Gastroesophageal sphincter (tissue), 4 donors: ENCODE measurements around the gene ZNF487. TPM values are rescaled to one million over a fixed set of nuclear protein-coding genes. Genes with fewer than 3 reads are reported as not detected.

ENCODE experiments used
- ATAC-seq: fragments of 150-250 bp; one replicate; pipeline ENCODE4 v1.9.1; 2016; ENCODE audit warnings: mild to moderate bottlenecking, moderate library complexity
- H3K27ac ChIP-seq, 4 donors: fragments of 200-600 bp; sonication (generic) in 3 of 4; 1 replicate in 3 of 4; 2 replicates in 1 of 4; pipeline ENCODE4 v1.5.1; 2016 to 2019
- H3K27me3 ChIP-seq: fragments of 200-600 bp; sonication (generic); one replicate; pipeline ENCODE4 v1.5.1; 2019
- H3K36me3 ChIP-seq, 2 donors: fragments of 200-600 bp; sonication (generic); one replicate each; pipeline ENCODE4 v1.5.1; 2019; ENCODE audit warnings: control low read depth in 1 of 2
- H3K4me1 ChIP-seq, 3 donors: fragments of 200-600 bp; sonication (generic); 1 replicate in 2 of 3; 2 replicates in 1 of 3; pipeline ENCODE4 v1.5.1; 2016 to 2019; ENCODE audit warnings: control low read depth in 2 of 3
- H3K4me3 ChIP-seq, 2 donors: fragments of 200-600 bp; sonication (generic); one replicate each; pipeline ENCODE4 v1.5.1; 2019; ENCODE audit warnings: mild to moderate bottlenecking in 1 of 2, moderate library complexity in 1 of 2
- H3K9me3 ChIP-seq, 3 donors: fragments of 200-600 bp; sonication (generic); one replicate each; pipeline ENCODE4 v1.5.1; 2017 to 2019; ENCODE audit warnings: control low read depth in 2 of 3
- EP300 ChIP-seq: sonication (generic); formaldehyde crosslinking; IDR thresholded peaks from one replicate; pipeline ENCODE4 v1.6.1; 2017; ENCODE audit warnings: antibody characterized with exemption, mild to moderate bottlenecking
- POLR2A ChIP-seq, 2 donors: fragments of 450-650 bp; IDR thresholded peaks; one replicate each; pipeline ENCODE4 v1.6.1; 2017; ENCODE audit warnings: antibody characterized with exemption in 2 of 2, mild to moderate bottlenecking in 2 of 2, moderate library complexity in 1 of 2
- POLR2AphosphoS5 ChIP-seq: sonication (generic); formaldehyde crosslinking; IDR thresholded peaks from one replicate; pipeline ENCODE4 v1.6.1; 2017; ENCODE audit warnings: antibody characterized with exemption
- WGBS, 2 donors: methylation state at CpG; one replicate each; pipeline ENCODE4 v1.1.5; 2018; ENCODE audit warnings: low coverage in 1 of 2; 5-methylcytosine and 5-hydroxymethylcytosine counted together
- small RNA-seq, 4 donors: library from RNA; depleted of rRNA; stranded (forward); fragments of <200 nt; gene quantifications; one replicate each; pipeline ENCODE3, GENCODE V24; 2016
- total RNA-seq, 4 donors: library from RNA; depleted of rRNA; stranded (reverse); fragments of >200 nt; gene quantifications; one replicate each; pipeline ENCODE4 v1.1.0, GENCODE V29; 2016
- TF ChIP-seq, protein P1 (sequence below), 4 experiments: fragments of 200-600 bp in 2 of 4; fragments of 450-650 bp in 2 of 4; sonication (generic) in 1 of 4; IDR thresholded peaks; one replicate each; pipeline ENCODE4 v1.5.1; 2017 to 2019; ENCODE audit warnings: antibody characterized with exemption in 4 of 4, mild to moderate bottlenecking in 2 of 4, moderate library complexity in 2 of 4

ZNF487 gene
- total RNA-seq, 4 donors from 2014 or later = 5.1 to 22.4 (median 14.0) TPM

DNA sequence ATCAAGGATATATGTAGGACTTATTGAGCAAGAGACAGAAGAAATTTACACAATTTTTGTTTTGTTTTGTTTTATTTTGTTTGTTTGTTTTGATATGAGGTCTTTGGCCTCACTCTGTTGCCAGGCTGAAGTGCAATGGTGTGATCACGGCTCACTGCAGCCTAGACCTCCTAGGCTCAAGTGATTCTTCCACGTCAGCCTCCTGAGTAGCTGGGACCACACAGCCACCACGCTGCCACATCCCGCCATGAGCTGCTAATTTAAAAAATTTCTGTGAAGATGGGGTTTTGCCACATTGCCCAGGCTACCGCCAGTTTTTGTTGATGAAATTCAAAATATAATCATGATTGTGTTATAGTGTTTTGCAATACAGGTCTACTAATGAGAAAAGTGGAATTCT, 54.9 kb downstream of the ZNF487 start:
- WGBS, 2 donors = 93 to 94% methylated on average over 3 to 5 of the region's 5 CpGs
- no peaks in the 10 kb centered on the region for H3K36me3 ChIP-seq
- TF ChIP-seq POLR2A (IDR thresholded peaks at IDR 0.05) (no peak), POLR2AphosphoS5 (no peak), EP300 (no peak)
- TF ChIP-seq, protein P1, sequence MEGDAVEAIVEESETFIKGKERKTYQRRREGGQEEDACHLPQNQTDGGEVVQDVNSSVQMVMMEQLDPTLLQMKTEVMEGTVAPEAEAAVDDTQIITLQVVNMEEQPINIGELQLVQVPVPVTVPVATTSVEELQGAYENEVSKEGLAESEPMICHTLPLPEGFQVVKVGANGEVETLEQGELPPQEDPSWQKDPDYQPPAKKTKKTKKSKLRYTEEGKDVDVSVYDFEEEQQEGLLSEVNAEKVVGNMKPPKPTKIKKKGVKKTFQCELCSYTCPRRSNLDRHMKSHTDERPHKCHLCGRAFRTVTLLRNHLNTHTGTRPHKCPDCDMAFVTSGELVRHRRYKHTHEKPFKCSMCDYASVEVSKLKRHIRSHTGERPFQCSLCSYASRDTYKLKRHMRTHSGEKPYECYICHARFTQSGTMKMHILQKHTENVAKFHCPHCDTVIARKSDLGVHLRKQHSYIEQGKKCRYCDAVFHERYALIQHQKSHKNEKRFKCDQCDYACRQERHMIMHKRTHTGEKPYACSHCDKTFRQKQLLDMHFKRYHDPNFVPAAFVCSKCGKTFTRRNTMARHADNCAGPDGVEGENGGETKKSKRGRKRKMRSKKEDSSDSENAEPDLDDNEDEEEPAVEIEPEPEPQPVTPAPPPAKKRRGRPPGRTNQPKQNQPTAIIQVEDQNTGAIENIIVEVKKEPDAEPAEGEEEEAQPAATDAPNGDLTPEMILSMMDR (IDR thresholded peaks at IDR 0.05) = no peak
- no peaks in the 10 kb centered on the region for H3K27me3 ChIP-seq
- no peak for ATAC-seq
- no peak overlapping the region for H3K27ac ChIP-seq
- peaks cover 0 to 8% (median 0%) of the 10 kb centered on the region in 3 donors for H3K9me3 ChIP-seq
- H3K4me1 ChIP-seq = no peaks in the 10 kb centered on the region
- H3K4me3 ChIP-seq = no peak overlapping the region

DNA sequence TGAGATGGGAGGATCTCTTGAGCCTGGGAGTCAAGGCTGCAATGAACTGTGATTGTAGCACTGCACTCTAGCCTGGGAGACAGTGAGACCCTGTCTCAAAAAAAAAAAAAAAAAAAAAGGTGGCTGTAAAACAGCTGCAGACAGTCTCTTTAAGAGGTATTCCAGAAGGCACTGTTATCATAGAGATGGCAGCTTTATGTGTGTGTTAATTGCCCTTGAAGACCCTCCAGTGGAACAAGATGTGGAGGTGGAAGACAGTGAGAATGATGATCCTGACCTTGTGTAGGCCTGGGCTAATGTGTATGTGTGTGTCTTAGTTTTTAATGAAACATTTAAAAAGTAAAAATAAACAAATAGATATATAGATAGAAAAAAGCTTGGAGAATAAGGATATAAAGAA, 66.0 kb downstream of the ZNF487 start:
- Histone ChIP-seq H3K4me3 (no peak overlapping the region), H3K9me3 (peaks cover 0 to 4% (median 0%) of the 10 kb centered on the region in 3 donors), H3K4me1 (no peaks in the 10 kb centered on the region), H3K27ac (no peak overlapping the region), H3K27me3 (no peaks in the 10 kb centered on the region), H3K36me3 (peaks cover 0 to 9% of the 10 kb centered on the region in 2 donors)
- ATAC-seq = no peak
- TF ChIP-seq POLR2A (IDR thresholded peaks at IDR 0.05) (no peak), EP300 (no peak), POLR2AphosphoS5 (no peak)
- TF ChIP-seq, protein P1 (IDR thresholded peaks at IDR 0.05) = no peak

DNA sequence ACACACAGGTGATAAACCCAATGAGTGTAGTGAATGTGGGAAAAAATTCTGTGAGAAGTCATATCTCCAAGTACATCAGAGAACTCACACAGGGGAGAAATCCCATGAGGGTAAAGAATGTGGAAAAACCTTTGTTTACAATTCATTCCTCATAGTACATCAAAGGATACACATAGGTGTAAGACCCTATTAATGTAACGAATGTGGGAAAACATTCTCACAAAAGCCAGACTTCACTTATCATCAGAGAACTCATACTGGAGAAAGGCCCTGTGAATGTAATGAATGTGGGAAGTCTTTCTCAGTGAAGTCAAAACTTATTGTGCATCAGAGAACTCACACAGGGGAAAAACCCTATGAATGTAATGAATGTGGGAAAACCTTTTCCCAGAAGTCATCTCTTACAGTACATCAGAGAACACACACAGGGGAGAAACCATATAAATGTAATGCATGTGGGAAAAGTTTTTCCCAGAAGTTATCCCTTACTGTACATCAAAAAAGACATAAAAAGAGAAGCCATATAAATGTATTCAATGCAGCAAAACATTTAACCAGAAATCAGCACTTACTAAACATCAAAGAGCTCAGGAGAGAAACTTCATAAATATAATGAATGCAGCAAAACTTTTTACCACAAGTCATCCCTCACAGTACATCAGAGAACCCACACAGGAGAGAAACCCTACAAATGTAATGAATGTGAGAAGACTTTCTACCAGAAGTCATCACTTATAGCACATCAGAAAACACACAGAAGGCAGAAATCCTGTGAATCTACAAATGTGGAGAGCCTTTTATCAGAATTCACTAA, 87.7 kb downstream of the ZNF487 start:
- Histone ChIP-seq H3K27ac (no peak overlapping the region), H3K4me3 (no peak overlapping the region), H3K36me3 (no peaks in the 10 kb centered on the region), H3K9me3 (peaks cover 0 to 91% (median 0%) of the 10 kb centered on the region in 3 donors), H3K4me1 (no peaks in the 10 kb centered on the region), H3K27me3 (no peaks in the 10 kb centered on the region)
- TF ChIP-seq, protein P1 (IDR thresholded peaks at IDR 0.05) = no peak
- TF ChIP-seq EP300 (no peak), POLR2AphosphoS5 (no peak), POLR2A (IDR thresholded peaks at IDR 0.05) (no peak)
- WGBS, 2 donors = 67 to 73% methylated on average over 1 of the region's 1 CpG
- no peak for ATAC-seq

Small RNA genes within 50 kb of the gene (small RNA-seq; reads per million reads assigned to genes)
- gene RNU7-193P (0 reads per million in 4 donors), gene SNORD3J (0 reads per million in 4 donors)

Other genes with a start within 250 kb of the ZNF487 start
- gene RASGEF1A, start 170.0 kb upstream of the ZNF487 start, total RNA-seq = 1 to 10 TPM in 3 of 4 donors, under 1 TPM in 1; 0.81 to 3.6 (median 1.5) TPM
- not detected for gene FXYD4, start 65.5 kb upstream of the ZNF487 start, total RNA-seq
- gene HNRNPF, start 27.9 kb upstream of the ZNF487 start, total RNA-seq = 100 to 1,000 TPM; 138 to 215 (median 180) TPM
- 10 to 100 TPM in 1 of 4 donors, 1 to 10 TPM in 3; 3.6 to 14.1 (median 6.2) TPM for gene ZNF239, start 137.5 kb downstream of the ZNF487 start, total RNA-seq
- gene ZNF485, start 169.3 kb downstream of the ZNF487 start, total RNA-seq = 1 to 10 TPM; 2.2 to 4.5 (median 2.4) TPM
- gene ZNF32, start 211.8 kb downstream of the ZNF487 start, total RNA-seq = 10 to 100 TPM; 45.8 to 59.8 (median 53.8) TPM